Uterus (tissue), 4 donors: ENCODE measurements around the gene SNAPIN. TPM values are rescaled to one million over a fixed set of nuclear protein-coding genes. Genes with fewer than 3 reads are reported as not detected.
A peak's percentile ranks its signal among the peaks of the same experiment; 100 is the strongest.

Source experiments
- DNase-seq, 2 donors: peaks; one replicate each; pipeline ENCODE4 v3.0.0-alpha.2; 2019 to 2020
- H3K27ac ChIP-seq, 2 donors: fragments of 200-600 bp; sonication (generic); 1 replicate in 1 of 2; 2 replicates in 1 of 2; pipeline ENCODE4 v1.5.1; 2016 to 2018
- H3K27me3 ChIP-seq, 2 donors: fragments of 200-600 bp; sonication (generic); one replicate each; pipeline ENCODE4 v1.5.1; 2018 to 2019; ENCODE audit warnings: control low read depth in 1 of 2
- H3K36me3 ChIP-seq, 2 donors: fragments of 200-600 bp; sonication (generic); one replicate each; pipeline ENCODE4 v1.5.1; 2019; ENCODE audit warnings: control low read depth in 1 of 2
- H3K4me1 ChIP-seq, 2 donors: fragments of 200-600 bp; sonication (generic); one replicate each; pipeline ENCODE4 v1.5.1; 2018 to 2019; ENCODE audit warnings: control low read depth in 1 of 2
- H3K4me3 ChIP-seq, 2 donors: fragments of 200-600 bp; sonication (generic); 1 replicate in 1 of 2; 2 replicates in 1 of 2; pipeline ENCODE4 v1.5.1; 2018 to 2019; ENCODE audit warnings: mild to moderate bottlenecking in 1 of 2
- H3K9me3 ChIP-seq, 2 donors: fragments of 200-600 bp; sonication (generic); one replicate each; pipeline ENCODE4 v1.5.1; 2019; ENCODE audit warnings: control low read depth in 1 of 2
- POLR2A ChIP-seq, 2 donors: fragments of 450-650 bp; IDR thresholded peaks; one replicate each; pipeline ENCODE4 v1.6.1; 2016; ENCODE audit warnings: antibody characterized with exemption in 2 of 2, mild to moderate bottlenecking in 1 of 2, moderate library complexity in 1 of 2
- intact Hi-C: fragments of 100-400 bp; cut with DNase I; formaldehyde crosslinking; loops from one replicate; pipeline ENCODE4 v1.15.1; 2023; ENCODE audit warnings: low total_unique reads
- total RNA-seq, 4 donors: library from RNA; depleted of rRNA in 3 of 4; stranded (reverse); fragments of >200 nt in 3 of 4; gene quantifications; one replicate each; pipeline versions ENCODE4 v1.1.0 to v1.2.4, GENCODE V29; 2014 to 2023
- TF ChIP-seq, protein P1 (sequence below), 4 experiments: fragments of 200-600 bp in 2 of 4; fragments of 450-650 bp in 2 of 4; sonication (generic) in 2 of 4; IDR thresholded peaks; one replicate each; pipeline ENCODE4 v1.5.1; 2016 to 2019; ENCODE audit warnings: antibody characterized with exemption in 4 of 4, mild to moderate bottlenecking in 2 of 4, moderate library complexity in 1 of 4
- donor health status: DM: yes; HTN: yes; CAD: no.

The SNAPIN gene
- total RNA-seq, 4 donors from 2014 or later = 35.5 to 101 (median 71.3) TPM

- TF ChIP-seq, protein P1, sequence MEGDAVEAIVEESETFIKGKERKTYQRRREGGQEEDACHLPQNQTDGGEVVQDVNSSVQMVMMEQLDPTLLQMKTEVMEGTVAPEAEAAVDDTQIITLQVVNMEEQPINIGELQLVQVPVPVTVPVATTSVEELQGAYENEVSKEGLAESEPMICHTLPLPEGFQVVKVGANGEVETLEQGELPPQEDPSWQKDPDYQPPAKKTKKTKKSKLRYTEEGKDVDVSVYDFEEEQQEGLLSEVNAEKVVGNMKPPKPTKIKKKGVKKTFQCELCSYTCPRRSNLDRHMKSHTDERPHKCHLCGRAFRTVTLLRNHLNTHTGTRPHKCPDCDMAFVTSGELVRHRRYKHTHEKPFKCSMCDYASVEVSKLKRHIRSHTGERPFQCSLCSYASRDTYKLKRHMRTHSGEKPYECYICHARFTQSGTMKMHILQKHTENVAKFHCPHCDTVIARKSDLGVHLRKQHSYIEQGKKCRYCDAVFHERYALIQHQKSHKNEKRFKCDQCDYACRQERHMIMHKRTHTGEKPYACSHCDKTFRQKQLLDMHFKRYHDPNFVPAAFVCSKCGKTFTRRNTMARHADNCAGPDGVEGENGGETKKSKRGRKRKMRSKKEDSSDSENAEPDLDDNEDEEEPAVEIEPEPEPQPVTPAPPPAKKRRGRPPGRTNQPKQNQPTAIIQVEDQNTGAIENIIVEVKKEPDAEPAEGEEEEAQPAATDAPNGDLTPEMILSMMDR (IDR thresholded peaks at IDR 0.05) = no peak
- TF ChIP-seq POLR2A (IDR thresholded peaks at IDR 0.05) = no peak
These were observed 39.3 kb upstream of the SNAPIN start for GRCh38 chr1:153619171-153619570.

DNA sequence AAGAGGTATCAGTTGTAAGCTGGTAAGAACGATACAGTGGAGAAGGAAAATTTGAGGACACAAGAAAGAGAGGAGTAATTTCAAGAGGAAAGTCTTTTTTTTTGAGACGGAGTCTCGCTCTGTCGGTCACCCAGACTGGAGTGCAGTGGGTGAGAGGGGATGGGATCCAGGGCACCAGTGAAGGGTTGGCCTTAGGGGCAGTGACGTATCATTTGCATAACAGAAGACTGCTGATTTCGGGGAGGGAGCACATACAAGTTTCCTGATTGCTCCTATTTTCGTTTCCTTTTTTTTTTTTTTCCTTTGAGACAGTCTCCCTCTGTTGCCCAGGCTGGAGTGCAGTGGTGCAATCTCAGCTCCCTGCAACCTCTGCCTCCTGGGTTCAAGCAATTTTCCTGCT lies 35.4 kb upstream of the SNAPIN start:
- no peak for DNase-seq
- no peaks in the 10 kb centered on the region for H3K9me3 ChIP-seq
- no peaks in the 10 kb centered on the region for H3K36me3 ChIP-seq
- TF ChIP-seq, protein P1 (IDR thresholded peaks at IDR 0.05) = no peak
- TF ChIP-seq POLR2A (IDR thresholded peaks at IDR 0.05) = no peak
- no peaks in the 10 kb centered on the region for H3K27me3 ChIP-seq
- no peak overlapping the region for H3K4me3 ChIP-seq
- no peak overlapping the region for H3K27ac ChIP-seq
- intact Hi-C loops = no loop called here
- peaks cover 0 to 6% of the 10 kb centered on the region in 2 donors for H3K4me1 ChIP-seq

More at GRCh38 chr1:153619171-153619570, 39.3 kb upstream of the SNAPIN start:
- H3K4me3 ChIP-seq = no peak overlapping the region
- H3K36me3 ChIP-seq = no peaks in the 10 kb centered on the region
- intact Hi-C loops = no loop called here
- no peak for DNase-seq
- no peak overlapping the region for H3K27ac ChIP-seq
- no peaks in the 10 kb centered on the region for H3K27me3 ChIP-seq
- no peaks in the 10 kb centered on the region for H3K9me3 ChIP-seq
- H3K4me1 ChIP-seq = no peaks in the 10 kb centered on the region

GRCh38 chr1:153624965-153625611 lies 33.4 kb upstream of the SNAPIN start:
- H3K27me3 ChIP-seq = no peaks in the 10 kb centered on the region
- H3K27ac ChIP-seq = peak overlapping the region; percentile 93 to 98
- H3K4me3 ChIP-seq = no peak overlapping the region
- no peaks in the 10 kb centered on the region for H3K9me3 ChIP-seq
- no peaks in the 10 kb centered on the region for H3K36me3 ChIP-seq
- intact Hi-C loops = no loop called here
- no peak for DNase-seq
- H3K4me1 ChIP-seq = peaks cover 0 to 6% of the 10 kb centered on the region in 2 donors
- no peak for TF ChIP-seq POLR2A (IDR thresholded peaks at IDR 0.05)
- TF ChIP-seq, protein P1 (IDR thresholded peaks at IDR 0.05) = no peak

GRCh38 chr1:153626477-153626903 lies 32.0 kb upstream of the SNAPIN start:
- H3K27ac ChIP-seq = peak overlapping the region; percentile 93 to 98
- TF ChIP-seq, protein P1 (IDR thresholded peaks at IDR 0.05) = no peak
- TF ChIP-seq POLR2A (IDR thresholded peaks at IDR 0.05) = no peak
- intact Hi-C loops = no loop called here
- H3K4me3 ChIP-seq = peak overlapping the region; percentile 53 to 78
- H3K4me1 ChIP-seq = peaks cover 0 to 6% of the 10 kb centered on the region in 2 donors
- no peak for DNase-seq
- no peaks in the 10 kb centered on the region for H3K36me3 ChIP-seq
- H3K27me3 ChIP-seq = no peaks in the 10 kb centered on the region
- no peaks in the 10 kb centered on the region for H3K9me3 ChIP-seq

DNA sequence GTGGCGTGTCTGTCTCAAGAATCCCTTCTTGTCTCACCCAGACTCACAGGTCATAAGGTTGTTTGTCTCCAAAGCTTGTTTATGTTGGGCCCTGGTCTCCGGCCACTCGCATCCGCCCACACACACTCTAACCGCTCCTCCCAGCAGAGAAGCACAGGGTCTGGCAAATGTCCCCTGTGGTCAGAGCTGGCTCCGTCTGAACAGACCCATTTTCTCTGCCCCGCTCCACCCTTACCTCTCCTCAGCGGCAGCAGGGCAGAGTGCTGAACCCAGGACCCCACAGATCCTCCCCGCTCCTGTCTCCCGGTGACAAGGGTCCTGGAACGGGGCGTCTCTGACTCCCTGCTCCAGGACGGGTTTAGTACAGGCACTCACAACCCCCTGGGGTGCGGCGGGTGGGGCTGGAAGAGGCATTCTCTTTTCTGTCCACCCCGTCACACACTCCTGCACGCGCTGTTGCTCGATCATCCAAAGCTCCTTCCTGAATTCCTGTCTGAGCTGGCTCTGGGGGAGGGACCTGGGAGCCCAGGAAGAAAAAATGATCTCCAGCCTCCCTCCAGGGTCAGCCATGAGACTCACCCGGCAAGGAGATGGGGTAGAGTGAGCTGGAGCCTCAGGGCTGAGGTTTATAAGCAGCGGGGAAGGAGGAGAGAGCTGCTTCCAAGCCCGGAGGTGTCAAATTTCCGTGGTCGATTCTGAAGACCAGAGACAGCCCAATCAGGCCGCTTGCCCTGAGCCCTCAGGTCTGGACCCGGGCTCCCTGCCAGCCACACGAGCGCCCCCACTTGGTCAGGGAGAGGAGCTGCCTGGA lies 31.4 kb upstream of the SNAPIN start, which contains the start of gene S100A13:
TSS of gene S100A13 (minus strand) at position 602 of the 811 bp plus-strand sequence. CDS start 1,033 bp downstream, outside the sequence.
- intact Hi-C loops = no loop called here
- DNase-seq = peak; percentile 80 to 84
- H3K4me1 ChIP-seq = peaks cover 0 to 6% of the 10 kb centered on the region in 2 donors
- TF ChIP-seq POLR2A (IDR thresholded peaks at IDR 0.05) = peak; percentile 38 to 58
- TF ChIP-seq, protein P1 (IDR thresholded peaks at IDR 0.05) = peak; percentile 31 to 50 (median 42)
- H3K4me3 ChIP-seq = peak within 1 kb of the TSS; percentile 53 to 78
- no peaks in the 10 kb centered on the region for H3K36me3 ChIP-seq
- H3K27me3 ChIP-seq = no peaks in the 10 kb centered on the region
- peak within 1 kb of the TSS; percentile 93 to 98 for H3K27ac ChIP-seq
- H3K9me3 ChIP-seq = no peaks in the 10 kb centered on the region
